ENCODE data around the gene PLA2G10.

PLA2G10 gene

DNA sequence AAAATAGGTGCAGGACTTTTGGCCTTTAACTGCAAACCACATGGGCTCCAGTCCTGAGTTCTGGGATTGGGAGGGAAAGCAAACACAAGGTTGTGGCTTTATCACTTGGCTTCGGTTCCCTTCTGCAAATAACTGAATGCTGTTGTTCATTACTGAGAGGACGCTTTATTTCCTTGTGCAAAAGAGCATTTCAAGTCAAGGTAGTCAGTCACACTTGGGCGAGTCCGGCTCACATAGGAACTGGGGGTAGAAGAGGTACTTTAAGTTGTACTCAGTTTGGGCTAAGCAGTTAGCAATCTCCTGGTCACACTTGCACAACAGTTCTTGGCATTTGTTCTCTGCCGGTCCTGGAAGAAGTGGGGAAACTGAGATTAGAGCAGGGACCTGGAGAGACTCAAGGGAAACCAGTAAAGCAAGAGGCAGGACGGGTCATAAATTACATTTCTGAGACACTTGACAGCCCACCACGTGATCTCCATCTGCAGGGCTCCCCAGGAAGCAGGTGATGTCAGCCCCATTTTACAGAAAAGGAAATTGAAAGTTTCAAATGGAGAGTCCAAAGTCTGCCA is 21.6 kb downstream of the PLA2G10 start:
- H3K9me2 ChIP-seq (ENCODE audit: low read depth, low read length): no peaks in the 10 kb centered on the region
- H3K27ac ChIP-seq (ENCODE audit: low read depth, low read length, poor library complexity, severe bottlenecking): peak overlapping the region; percentile 91
- no peaks in the 10 kb centered on the region for H3F3A ChIP-seq (ENCODE audit: insufficient read depth, low read length)
- peak overlapping the region; percentile 39; the same call in 1 of the 2 replicates for H2AFZ ChIP-seq (ENCODE audit: low read length)
- TF ChIP-seq, protein P1, sequence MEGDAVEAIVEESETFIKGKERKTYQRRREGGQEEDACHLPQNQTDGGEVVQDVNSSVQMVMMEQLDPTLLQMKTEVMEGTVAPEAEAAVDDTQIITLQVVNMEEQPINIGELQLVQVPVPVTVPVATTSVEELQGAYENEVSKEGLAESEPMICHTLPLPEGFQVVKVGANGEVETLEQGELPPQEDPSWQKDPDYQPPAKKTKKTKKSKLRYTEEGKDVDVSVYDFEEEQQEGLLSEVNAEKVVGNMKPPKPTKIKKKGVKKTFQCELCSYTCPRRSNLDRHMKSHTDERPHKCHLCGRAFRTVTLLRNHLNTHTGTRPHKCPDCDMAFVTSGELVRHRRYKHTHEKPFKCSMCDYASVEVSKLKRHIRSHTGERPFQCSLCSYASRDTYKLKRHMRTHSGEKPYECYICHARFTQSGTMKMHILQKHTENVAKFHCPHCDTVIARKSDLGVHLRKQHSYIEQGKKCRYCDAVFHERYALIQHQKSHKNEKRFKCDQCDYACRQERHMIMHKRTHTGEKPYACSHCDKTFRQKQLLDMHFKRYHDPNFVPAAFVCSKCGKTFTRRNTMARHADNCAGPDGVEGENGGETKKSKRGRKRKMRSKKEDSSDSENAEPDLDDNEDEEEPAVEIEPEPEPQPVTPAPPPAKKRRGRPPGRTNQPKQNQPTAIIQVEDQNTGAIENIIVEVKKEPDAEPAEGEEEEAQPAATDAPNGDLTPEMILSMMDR (IDR thresholded peaks at IDR 0.05; ENCODE audit: low read length): no peak
- TF ChIP-seq EZH2 (IDR thresholded peaks at IDR 0.05; ENCODE audit: borderline replicate concordance, low read length): no peak
- peak overlapping the region; percentile 71 for H3K4me2 ChIP-seq (ENCODE audit: low read length)
- H3K9ac ChIP-seq (ENCODE audit: low read length): peak overlapping the region; percentile 38; the same call in 1 of the 2 replicates
- H3K9me3 ChIP-seq (ENCODE audit: low read length): no peaks in the 10 kb centered on the region
- no peaks in the 10 kb centered on the region for H4K20me1 ChIP-seq (ENCODE audit: insufficient read depth, low read length)
- H3K4me1 ChIP-seq (ENCODE audit: insufficient read depth, low read length, severe bottlenecking): peaks cover 23% of the 10 kb centered on the region
- no peaks in the 10 kb centered on the region for H3K79me2 ChIP-seq (ENCODE audit: insufficient read depth, low read length)
- H3K4me3 ChIP-seq (ENCODE audit: low read depth, low read length, poor library complexity, severe bottlenecking): peak overlapping the region; percentile 39
- no peaks in the 10 kb centered on the region for H3K27me3 ChIP-seq (ENCODE audit: insufficient read depth, low read length)
- peaks cover 18% of the 10 kb centered on the region for H3K36me3 ChIP-seq (ENCODE audit: insufficient read depth, low read length)

DNA sequence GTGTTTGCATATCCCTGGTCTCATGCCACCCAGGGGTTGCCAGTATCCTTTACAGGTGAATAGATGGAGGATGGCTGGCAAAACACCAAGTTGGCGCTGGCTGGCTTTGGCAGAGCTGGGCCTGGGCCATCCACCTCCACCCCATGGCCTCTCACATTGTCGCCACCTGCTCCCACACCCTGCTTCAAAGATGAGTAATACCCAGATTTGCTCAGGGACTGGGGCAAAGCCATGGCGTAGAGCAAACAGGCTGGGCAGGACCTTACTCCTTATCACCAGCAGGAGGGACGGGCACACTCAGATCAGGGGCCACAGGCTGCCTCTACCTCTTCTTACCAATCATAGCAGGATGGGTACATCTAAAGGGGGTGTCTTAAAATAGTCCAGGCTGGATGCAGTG is 24.3 kb downstream of the PLA2G10 start:
- Histone ChIP-seq H3F3A (ENCODE audit: insufficient read depth, low read length) (no peaks in the 10 kb centered on the region), H3K9me3 (ENCODE audit: low read length) (no peaks in the 10 kb centered on the region), H3K27ac (ENCODE audit: low read depth, low read length, poor library complexity, severe bottlenecking) (peak overlapping the region; percentile 7), H3K36me3 (ENCODE audit: insufficient read depth, low read length) (peaks cover 44% of the 10 kb centered on the region), H3K9ac (ENCODE audit: low read length) (no peak overlapping the region), H3K4me1 (ENCODE audit: insufficient read depth, low read length, severe bottlenecking) (peaks cover 28% of the 10 kb centered on the region), H4K20me1 (ENCODE audit: insufficient read depth, low read length) (no peaks in the 10 kb centered on the region), H3K79me2 (ENCODE audit: insufficient read depth, low read length) (no peaks in the 10 kb centered on the region), H3K27me3 (ENCODE audit: insufficient read depth, low read length) (no peaks in the 10 kb centered on the region), H3K9me2 (ENCODE audit: low read depth, low read length) (no peaks in the 10 kb centered on the region), H3K4me3 (ENCODE audit: low read depth, low read length, poor library complexity, severe bottlenecking) (no peak overlapping the region), H3K4me2 (ENCODE audit: low read length) (no peak overlapping the region), H2AFZ (ENCODE audit: low read length) (no peak overlapping the region)
- TF ChIP-seq, protein P1 (IDR thresholded peaks at IDR 0.05; ENCODE audit: low read length): no peak
- no peak for TF ChIP-seq EZH2 (IDR thresholded peaks at IDR 0.05; ENCODE audit: borderline replicate concordance, low read length)

DNA sequence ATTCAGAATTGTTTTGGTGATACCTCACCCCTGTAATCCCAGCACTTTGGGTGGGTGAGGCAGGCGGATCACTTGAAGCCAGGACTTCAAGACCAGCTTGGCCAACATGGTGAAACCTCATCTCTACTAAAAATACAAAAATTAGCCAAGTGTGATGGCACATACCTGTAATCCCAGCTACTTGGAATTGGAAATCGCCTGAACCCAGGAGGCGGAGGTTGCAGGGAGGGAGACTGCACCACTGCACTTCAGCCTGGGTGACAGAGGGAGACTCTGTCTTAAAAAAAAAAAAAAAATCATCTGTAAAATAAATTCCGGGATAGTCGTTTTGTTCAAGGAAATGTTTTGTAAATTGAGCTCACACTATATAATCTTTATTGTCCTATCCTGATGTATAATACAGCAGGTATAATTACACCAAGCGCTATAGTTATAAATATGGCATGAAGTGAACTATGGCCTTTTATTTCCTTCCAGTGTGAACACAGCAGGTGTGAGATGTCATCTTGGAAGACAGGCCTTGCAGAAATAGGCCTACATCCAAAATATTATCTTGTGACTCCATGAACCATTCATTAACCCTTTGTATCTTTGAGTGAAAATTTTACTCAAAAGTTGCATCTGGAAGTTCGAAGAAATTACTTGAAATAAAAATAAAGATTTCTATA is 25.4 kb downstream of the PLA2G10 start:
- Histone ChIP-seq H3K9me3 (ENCODE audit: low read length) (no peaks in the 10 kb centered on the region), H3K9ac (ENCODE audit: low read length) (no peak overlapping the region), H3K4me2 (ENCODE audit: low read length) (no peak overlapping the region), H3K27me3 (ENCODE audit: insufficient read depth, low read length) (no peaks in the 10 kb centered on the region), H3K27ac (ENCODE audit: low read depth, low read length, poor library complexity, severe bottlenecking) (peak overlapping the region; percentile 86), H3F3A (ENCODE audit: insufficient read depth, low read length) (no peaks in the 10 kb centered on the region), H3K79me2 (ENCODE audit: insufficient read depth, low read length) (no peaks in the 10 kb centered on the region), H2AFZ (ENCODE audit: low read length) (no peak overlapping the region), H3K4me1 (ENCODE audit: insufficient read depth, low read length, severe bottlenecking) (peaks cover 28% of the 10 kb centered on the region), H4K20me1 (ENCODE audit: insufficient read depth, low read length) (no peaks in the 10 kb centered on the region), H3K9me2 (ENCODE audit: low read depth, low read length) (no peaks in the 10 kb centered on the region), H3K36me3 (ENCODE audit: insufficient read depth, low read length) (peaks cover 54% of the 10 kb centered on the region), H3K4me3 (ENCODE audit: low read depth, low read length, poor library complexity, severe bottlenecking) (no peak overlapping the region)
- TF ChIP-seq, protein P1 (IDR thresholded peaks at IDR 0.05; ENCODE audit: low read length): no peak
- TF ChIP-seq EZH2 (IDR thresholded peaks at IDR 0.05; ENCODE audit: borderline replicate concordance, low read length): no peak

All from OCI-LY1 (cell line).